Measurements from ENCODE around the gene RRAGC.
"Not testable (repeated sequence)": the region's sequence is repeated elsewhere in the genome, so short reads cannot be mapped to it uniquely, and the experiment has no call there.

RRAGC gene

GRCh38 chr1:38814984-38815464, 44.5 kb downstream of the RRAGC start:
- DNase-seq, result no peak

- no peak for DNase-seq
Observed at GRCh38 chr1:38814444-38814983, 45.1 kb downstream of the RRAGC start.

- no peak for DNase-seq
Observed at GRCh38 chr1:38812981-38813380, 46.6 kb downstream of the RRAGC start.

GRCh38 chr1:38811466-38811865, 48.1 kb downstream of the RRAGC start:
- not testable (repeated sequence) for DNase-seq

- DNase-seq, result no peak
Observed at GRCh38 chr1:38806090-38806489, 53.5 kb downstream of the RRAGC start.

- no peak for DNase-seq
Observed at GRCh38 chr1:38805036-38805435, 54.5 kb downstream of the RRAGC start.

- DNase-seq, result no peak
Observed at GRCh38 chr1:38804062-38804886, 55.3 kb downstream of the RRAGC start.

GRCh38 chr1:38803647-38804046, 55.9 kb downstream of the RRAGC start:
- DNase-seq, result no peak

GRCh38 chr1:38800720-38801671, 58.6 kb downstream of the RRAGC start:
- no peak for DNase-seq

- DNase-seq, result no peak
Observed at GRCh38 chr1:38793299-38793698, 66.3 kb downstream of the RRAGC start.

- DNase-seq, result no peak
Observed at GRCh38 chr1:38791892-38792291, 67.7 kb downstream of the RRAGC start.

GRCh38 chr1:38791164-38791515, 68.4 kb downstream of the RRAGC start:
- DNase-seq, result no peak

- no peak for DNase-seq
Observed at GRCh38 chr1:38790422-38791163, 69.0 kb downstream of the RRAGC start.

GRCh38 chr1:38789498-38790169, 69.9 kb downstream of the RRAGC start:
- DNase-seq, result no peak

GRCh38 chr1:38788341-38789336, 70.9 kb downstream of the RRAGC start:
- DNase-seq, result no peak

Measured in suppressor macrophage treated with lipopolysaccharide for 4 hours (primary cell).